Stimulated activated CD4-positive, alpha-beta T cell treated with anti-CD3 and anti-CD28 coated beads, Interleukin-2, amount 100 ng/mL, for 48 hours (primary cell): ENCODE measurements around the gene SH3D19.

Source experiments
- DNase-seq, 2 donors: peaks; one replicate each; pipeline ENCODE4 v3.0.0-alpha.2; 2020

SH3D19 gene

GRCh38 chr4:151087467-151087866, 237.9 kb downstream of the SH3D19 start:
- DNase-seq = no peak

- DNase-seq = peak in 1 of 2 donors; percentile 2
These were observed 247.4 kb downstream of the SH3D19 start for GRCh38 chr4:151077978-151078377.

- DNase-seq = no peak
These were observed 250.9 kb downstream of the SH3D19 start for GRCh38 chr4:151074416-151074916.
